Activated CD4-positive, alpha-beta T cell treated with anti-CD3 and anti-CD28 coated beads, Interleukin-2, amount 10 ng/mL, durations not matched to agents 24 days and 14 days (primary cell): ENCODE data around the gene ATXN7L1. TPM values are rescaled to one million over a fixed set of nuclear protein-coding genes. Genes with fewer than 3 reads are reported as not detected.
A peak's percentile ranks its signal among the peaks of the same experiment; 100 is the strongest.
"Not testable (repeated sequence)": the region's sequence is repeated elsewhere in the genome, so short reads cannot be mapped to it uniquely, and the experiment has no call there.

ENCODE experiments used
- DNase-seq: peaks from one replicate; pipeline ENCODE4 v3.0.0; 2022
- H3K27ac Mint-ChIP-seq: one replicate; pipeline ENCODE4 v1.8.0; 2022; ENCODE audit warnings: mild to moderate bottlenecking, mixed read lengths
- H3K27me3 Mint-ChIP-seq: one replicate; pipeline ENCODE4 v1.8.0; 2022; ENCODE audit warnings: mixed read lengths
- H3K36me3 Mint-ChIP-seq: one replicate; pipeline ENCODE4 v1.8.0; 2022; ENCODE audit warnings: low read depth, mild to moderate bottlenecking, mixed read lengths
- H3K4me1 Mint-ChIP-seq: one replicate; pipeline ENCODE4 v1.8.0; 2021; ENCODE audit warnings: mixed read lengths
- H3K4me3 Mint-ChIP-seq: one replicate; pipeline ENCODE4 v1.8.0; 2022; ENCODE audit warnings: mild to moderate bottlenecking, moderate library complexity, mixed read lengths
- H3K9me3 Mint-ChIP-seq: one replicate; pipeline ENCODE4 v1.8.0; 2021; ENCODE audit warnings: mixed read lengths
- intact Hi-C: fragments of 100-400 bp; cut with micrococcal nuclease; formaldehyde crosslinking; loops from one replicate; pipeline ENCODE4 v1.15.1; 2023
- total RNA-seq: library from RNA; stranded (reverse); gene quantifications from 2 replicates; pipeline ENCODE4 v1.2.3, GENCODE V29; 2022

ATXN7L1 gene
- total RNA-seq, 1 donor from 2014 or later, result 8.5 TPM

DNA sequence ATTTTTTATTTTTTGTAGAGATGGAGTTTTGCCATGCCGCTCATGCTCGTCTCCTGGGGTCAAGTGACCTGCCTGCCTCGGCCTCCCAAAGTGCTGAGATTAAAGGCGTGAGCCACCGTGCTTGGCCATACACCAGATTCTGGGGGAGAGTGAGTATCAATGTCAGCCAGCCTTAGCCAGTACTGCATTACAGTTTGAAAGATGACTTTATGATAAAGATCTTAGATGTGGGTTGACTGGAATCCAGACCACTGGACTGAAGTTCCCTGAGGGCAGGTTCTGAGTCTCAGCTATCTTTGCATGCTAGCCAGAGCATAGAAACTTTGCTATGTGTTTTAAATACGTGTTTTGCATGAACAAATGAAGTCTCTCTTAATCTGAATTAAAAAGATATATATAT is 177.9 kb downstream of the ATXN7L1 start:
- intact Hi-C loops, result no loop called here
- Mint-ChIP-seq H3K9me3 (no peaks in the 10 kb centered on the region), H3K4me3 (no peak overlapping the region), H3K27ac (no peak overlapping the region), H3K27me3 (no peaks in the 10 kb centered on the region), H3K36me3 (no peaks in the 10 kb centered on the region), H3K4me1 (peaks cover 6% of the 10 kb centered on the region)
- no peak for DNase-seq

DNA sequence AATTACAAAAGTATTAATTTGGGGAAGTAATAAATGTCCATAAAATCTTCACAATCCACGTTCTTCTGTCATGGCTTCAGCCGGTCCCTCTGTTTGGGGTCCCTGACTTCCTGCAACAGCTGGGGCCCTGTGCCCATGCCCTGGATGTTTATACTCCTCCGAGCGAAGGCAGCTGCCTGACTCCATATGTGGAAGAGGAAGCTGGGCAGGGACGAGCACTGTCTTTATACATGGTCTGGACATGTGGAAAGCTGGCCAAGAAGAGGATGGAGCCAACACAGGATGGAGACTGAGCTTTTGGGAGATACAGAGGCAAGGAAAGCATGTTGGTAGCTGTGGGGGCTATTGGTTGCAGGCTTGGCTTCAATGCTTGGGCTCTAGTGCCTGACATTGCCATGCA is 178.6 kb downstream of the ATXN7L1 start:
- no peak overlapping the region for H3K4me3 Mint-ChIP-seq
- no peaks in the 10 kb centered on the region for H3K36me3 Mint-ChIP-seq
- no peaks in the 10 kb centered on the region for H3K9me3 Mint-ChIP-seq
- no peak for DNase-seq
- no peak overlapping the region for H3K27ac Mint-ChIP-seq
- peaks cover 14% of the 10 kb centered on the region for H3K4me1 Mint-ChIP-seq
- intact Hi-C loops, result no loop called here
- no peaks in the 10 kb centered on the region for H3K27me3 Mint-ChIP-seq

DNA sequence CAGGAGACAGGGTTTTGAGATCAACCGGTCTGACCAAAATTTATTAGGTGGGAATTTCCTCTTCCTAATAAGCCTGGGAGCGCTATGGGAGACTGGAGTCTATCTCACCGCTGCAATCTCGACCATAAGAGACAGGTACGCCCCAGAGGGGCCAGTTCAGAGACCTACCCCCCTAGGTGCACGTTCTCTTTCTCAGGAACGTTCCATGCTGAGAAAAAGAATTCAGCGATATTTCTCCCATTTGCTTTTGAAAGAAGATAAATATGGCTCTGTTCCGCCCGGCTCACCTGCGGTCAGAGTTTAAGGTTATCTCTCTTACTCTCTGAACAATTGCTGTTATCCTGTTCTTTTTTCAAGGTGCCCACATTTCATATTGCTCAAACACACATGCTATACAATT is 179.2 kb downstream of the ATXN7L1 start:
- intact Hi-C loops, H3K4me3 Mint-ChIP-seq, H3K27ac Mint-ChIP-seq, DNase-seq, H3K9me3 Mint-ChIP-seq, H3K27me3 Mint-ChIP-seq, H3K36me3 Mint-ChIP-seq: not testable (repeated sequence)
- peaks cover 16% of the 10 kb centered on the region for H3K4me1 Mint-ChIP-seq

DNA sequence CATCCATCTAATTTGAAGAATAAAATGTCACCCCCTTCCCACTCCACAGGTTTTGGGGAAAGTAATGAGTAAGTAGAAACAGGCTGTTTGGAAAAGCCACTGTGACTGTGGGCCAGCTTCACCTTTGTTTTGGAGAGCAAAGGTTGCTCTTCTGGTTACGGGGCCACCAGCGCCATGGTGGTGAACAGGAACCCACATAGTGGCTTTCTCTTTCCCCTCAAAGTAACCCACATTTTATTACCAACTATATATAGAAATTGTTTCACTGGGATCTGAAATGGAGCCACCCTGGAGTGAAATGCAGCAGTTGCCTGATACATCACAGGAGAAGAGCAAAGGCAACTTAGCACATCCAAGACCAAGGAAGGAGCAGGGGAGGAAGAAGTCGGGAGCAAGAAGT is 182.8 kb downstream of the ATXN7L1 start:
- no peak overlapping the region for H3K4me3 Mint-ChIP-seq
- H3K36me3 Mint-ChIP-seq, result no peaks in the 10 kb centered on the region
- H3K27ac Mint-ChIP-seq, result peak overlapping the region; percentile 7
- H3K9me3 Mint-ChIP-seq, result no peaks in the 10 kb centered on the region
- peaks cover 34% of the 10 kb centered on the region for H3K4me1 Mint-ChIP-seq
- DNase-seq, result no peak
- no peaks in the 10 kb centered on the region for H3K27me3 Mint-ChIP-seq
- intact Hi-C loops, result no loop called here

DNA sequence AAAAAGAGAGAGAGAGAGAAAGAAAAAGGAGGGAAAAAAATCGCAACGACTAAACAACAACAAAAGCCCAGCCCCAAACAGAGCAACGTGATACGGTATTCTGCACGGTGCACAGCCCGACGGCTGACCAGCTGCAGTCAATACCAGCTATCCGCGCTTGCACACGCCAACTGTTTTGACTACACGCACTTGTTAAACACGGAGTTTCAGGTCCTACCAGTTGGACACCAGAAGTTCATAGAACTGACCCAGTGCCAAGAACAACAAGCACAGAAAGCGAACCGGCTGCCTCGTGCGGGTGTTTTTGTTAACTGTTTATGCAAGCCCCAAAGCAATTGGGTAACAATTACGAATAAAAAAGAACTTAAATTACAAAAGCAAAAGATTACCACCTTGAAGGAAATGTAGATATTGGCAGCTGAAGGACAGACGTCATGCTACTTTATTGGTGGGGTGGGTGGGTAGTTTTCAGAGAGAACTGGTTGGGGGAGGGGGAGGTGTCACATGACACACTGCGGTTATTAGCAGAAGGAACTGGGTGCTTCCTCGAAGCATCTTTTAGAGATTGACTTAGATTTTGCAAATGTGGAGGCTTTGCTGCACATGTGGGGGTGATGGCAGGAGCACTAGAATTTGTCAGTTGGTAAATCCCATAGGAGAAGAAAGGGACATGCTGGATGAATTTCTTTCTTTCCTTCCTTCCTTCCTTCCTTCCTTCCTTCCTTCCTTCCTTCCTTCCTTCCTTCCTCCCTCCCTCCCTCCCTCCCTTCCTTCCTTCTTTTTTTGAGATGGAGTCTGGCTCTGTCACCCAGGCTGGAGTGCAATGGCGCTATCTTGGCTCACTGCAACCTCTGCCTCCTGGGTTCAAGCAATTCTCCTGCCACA is 184.5 kb downstream of the ATXN7L1 start:
- H3K36me3 Mint-ChIP-seq, result no peaks in the 10 kb centered on the region
- H3K4me1 Mint-ChIP-seq, result peaks cover 34% of the 10 kb centered on the region
- peak; percentile 82 for DNase-seq
- intact Hi-C loops, result loop anchor here (1.0 kb wide), 2 partner anchors 14 to 117 kb away; no protein-coding TSS in a partner anchor
- peak overlapping the region; percentile 88 for H3K27ac Mint-ChIP-seq
- no peaks in the 10 kb centered on the region for H3K9me3 Mint-ChIP-seq
- H3K4me3 Mint-ChIP-seq, result peak overlapping the region; percentile 87
- no peaks in the 10 kb centered on the region for H3K27me3 Mint-ChIP-seq

DNA sequence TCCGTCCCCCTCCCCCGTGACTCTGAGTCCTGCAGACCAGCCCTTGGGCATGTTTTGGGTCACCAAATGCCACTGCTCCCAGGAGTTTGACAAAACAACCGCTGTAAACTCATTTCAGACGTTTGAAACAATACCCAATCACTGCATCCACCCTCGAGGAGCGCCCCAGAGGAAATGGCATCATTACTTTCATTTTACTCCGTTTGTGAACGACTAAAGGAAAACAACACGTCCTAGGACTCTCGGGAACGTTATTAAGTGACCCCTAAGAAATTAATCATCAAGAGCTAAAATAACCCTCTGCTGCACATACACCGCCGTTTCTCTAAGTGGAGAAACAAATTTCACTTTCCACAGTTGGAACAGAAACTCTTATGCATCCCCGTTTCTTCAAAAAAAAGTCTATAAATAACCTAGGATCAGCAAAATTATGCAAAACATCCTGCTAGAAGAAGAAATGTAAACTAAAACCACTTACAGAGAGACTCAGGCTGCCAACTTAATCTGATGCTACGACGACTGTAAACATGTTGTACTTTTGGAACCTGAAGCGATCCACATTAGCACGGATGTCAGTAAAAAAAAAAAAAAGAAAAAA is 185.2 kb downstream of the ATXN7L1 start:
- intact Hi-C loops, result loop anchor here (1.0 kb wide), 2 partner anchors 13 to 118 kb away; no protein-coding TSS in a partner anchor
- peak overlapping the region; percentile 88 for H3K27ac Mint-ChIP-seq
- no peaks in the 10 kb centered on the region for H3K36me3 Mint-ChIP-seq
- peak overlapping the region; percentile 87 for H3K4me3 Mint-ChIP-seq
- H3K9me3 Mint-ChIP-seq, result no peaks in the 10 kb centered on the region
- H3K27me3 Mint-ChIP-seq, result no peaks in the 10 kb centered on the region
- DNase-seq, result peak; percentile 85
- peaks cover 34% of the 10 kb centered on the region for H3K4me1 Mint-ChIP-seq

DNA sequence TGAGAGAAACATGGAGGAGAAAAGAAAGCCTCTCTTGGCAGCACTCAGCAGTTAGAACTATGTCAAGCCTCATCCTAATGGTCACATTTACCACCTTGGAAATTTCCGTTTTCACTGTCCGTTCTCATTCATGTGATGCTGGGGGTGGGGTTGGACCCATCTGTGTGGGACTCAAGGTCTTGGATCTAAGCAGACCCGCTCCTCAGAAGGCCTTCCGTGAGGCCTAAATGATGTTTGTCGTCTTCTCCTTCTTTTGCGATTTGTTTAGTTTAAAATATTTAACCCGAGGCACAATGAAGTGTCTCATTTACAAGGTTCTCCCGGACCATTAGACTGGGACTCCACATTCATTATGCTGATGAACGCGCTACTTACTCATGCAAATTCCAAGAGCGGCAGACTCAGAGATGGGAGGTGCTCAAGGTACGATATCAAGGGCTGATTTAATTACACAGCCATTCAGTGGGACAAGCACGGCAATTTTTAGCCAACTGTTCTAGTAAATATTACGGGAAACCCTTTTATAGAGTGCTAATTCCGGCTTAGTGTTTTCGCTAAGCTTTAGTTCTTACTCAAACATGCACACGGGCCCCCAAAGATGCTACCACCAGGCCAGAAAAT is 186.0 kb downstream of the ATXN7L1 start:
- no peaks in the 10 kb centered on the region for H3K27me3 Mint-ChIP-seq
- no peak for DNase-seq
- peak overlapping the region; percentile 87 for H3K4me3 Mint-ChIP-seq
- H3K36me3 Mint-ChIP-seq, result no peaks in the 10 kb centered on the region
- no peaks in the 10 kb centered on the region for H3K9me3 Mint-ChIP-seq
- H3K27ac Mint-ChIP-seq, result peak overlapping the region; percentile 88
- H3K4me1 Mint-ChIP-seq, result peaks cover 31% of the 10 kb centered on the region
- intact Hi-C loops, result no loop called here

DNA sequence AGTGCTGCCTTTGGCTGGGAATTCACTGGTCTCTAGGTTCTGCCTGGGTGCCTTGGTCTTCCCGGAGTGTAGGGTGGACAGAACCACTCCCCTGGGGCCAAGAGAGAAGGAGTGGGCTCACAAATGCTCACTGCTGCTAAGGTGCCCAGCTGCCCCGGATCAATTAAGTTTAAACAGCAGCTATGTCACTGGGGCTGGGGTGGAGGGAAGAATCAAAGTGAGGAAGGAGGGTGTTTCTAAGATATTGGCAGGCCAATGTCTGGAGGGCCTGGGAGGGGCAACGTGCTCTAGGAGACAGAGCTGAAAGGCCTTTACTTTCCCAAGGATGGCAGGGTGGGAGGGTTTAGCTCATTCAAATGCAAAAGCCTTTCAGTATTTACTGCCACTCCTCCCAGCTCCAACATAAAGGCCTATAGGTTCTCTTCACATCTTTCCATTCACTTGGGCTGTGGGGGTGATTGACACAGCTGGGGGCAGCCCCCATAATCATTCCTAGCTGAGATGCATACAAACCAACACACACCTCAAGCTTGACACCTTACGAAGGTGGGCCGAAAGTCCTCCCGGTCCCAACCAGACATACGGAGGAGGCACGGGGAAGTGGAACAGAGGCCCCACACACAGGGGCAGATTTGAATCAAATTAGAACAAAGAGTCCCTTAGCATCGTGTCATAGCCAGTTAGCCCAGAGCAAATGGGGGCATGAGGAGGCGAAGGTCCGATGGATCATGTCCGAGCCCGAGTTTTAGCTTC is 187.2 kb downstream of the ATXN7L1 start:
- intact Hi-C loops, result no loop called here
- H3K4me3 Mint-ChIP-seq, result no peak overlapping the region
- H3K27ac Mint-ChIP-seq, result no peak overlapping the region
- H3K36me3 Mint-ChIP-seq, result no peaks in the 10 kb centered on the region
- no peaks in the 10 kb centered on the region for H3K9me3 Mint-ChIP-seq
- no peaks in the 10 kb centered on the region for H3K27me3 Mint-ChIP-seq
- no peak for DNase-seq
- H3K4me1 Mint-ChIP-seq, result peaks cover 31% of the 10 kb centered on the region

DNA sequence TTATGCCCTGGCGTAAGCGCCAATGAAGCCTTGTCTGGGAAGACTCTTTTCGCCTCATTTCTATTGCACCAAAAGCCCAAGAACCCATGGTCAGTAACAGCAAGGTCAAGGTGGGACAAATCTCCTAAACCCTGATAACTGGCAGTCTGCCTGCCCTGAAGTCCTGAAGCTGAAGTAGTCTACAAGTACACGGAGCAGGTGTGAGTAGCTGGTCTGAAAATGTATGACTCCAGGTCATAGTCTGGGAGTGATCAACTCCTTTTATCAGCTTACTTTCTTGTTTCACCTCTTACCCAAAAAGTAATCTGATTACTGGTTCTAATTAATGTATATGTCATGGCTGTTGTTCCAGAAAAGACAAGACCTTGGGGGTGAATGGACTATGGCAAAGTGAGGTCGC is 187.8 kb downstream of the ATXN7L1 start:
- intact Hi-C loops, result no loop called here
- Mint-ChIP-seq H3K4me1 (peaks cover 29% of the 10 kb centered on the region), H3K36me3 (no peaks in the 10 kb centered on the region), H3K4me3 (no peak overlapping the region), H3K27ac (no peak overlapping the region), H3K9me3 (no peaks in the 10 kb centered on the region), H3K27me3 (no peaks in the 10 kb centered on the region)
- no peak for DNase-seq

DNA sequence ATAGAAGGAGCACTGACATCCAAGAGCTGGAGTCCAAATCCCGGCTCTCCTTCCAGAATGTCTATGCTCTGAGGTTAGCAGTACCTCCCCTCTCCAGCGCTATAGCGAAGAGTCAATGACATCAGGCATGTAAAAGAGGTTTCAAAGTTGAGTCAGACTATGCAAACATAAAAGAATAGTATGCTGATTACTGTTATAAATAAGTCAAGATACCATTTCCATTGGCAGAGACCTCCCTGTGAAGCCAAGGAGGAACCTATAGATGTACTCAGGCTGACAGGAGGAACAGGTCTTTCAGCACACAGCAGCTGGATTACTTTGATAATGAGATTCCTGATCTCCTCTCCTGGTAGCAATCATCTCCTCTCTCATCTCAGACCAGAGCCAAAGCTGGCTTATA is 191.2 kb downstream of the ATXN7L1 start:
- no peaks in the 10 kb centered on the region for H3K9me3 Mint-ChIP-seq
- peaks cover 2% of the 10 kb centered on the region for H3K27me3 Mint-ChIP-seq
- no peak overlapping the region for H3K27ac Mint-ChIP-seq
- no peaks in the 10 kb centered on the region for H3K36me3 Mint-ChIP-seq
- intact Hi-C loops, result no loop called here
- no peak for DNase-seq
- peaks cover 2% of the 10 kb centered on the region for H3K4me1 Mint-ChIP-seq
- no peak overlapping the region for H3K4me3 Mint-ChIP-seq

DNA sequence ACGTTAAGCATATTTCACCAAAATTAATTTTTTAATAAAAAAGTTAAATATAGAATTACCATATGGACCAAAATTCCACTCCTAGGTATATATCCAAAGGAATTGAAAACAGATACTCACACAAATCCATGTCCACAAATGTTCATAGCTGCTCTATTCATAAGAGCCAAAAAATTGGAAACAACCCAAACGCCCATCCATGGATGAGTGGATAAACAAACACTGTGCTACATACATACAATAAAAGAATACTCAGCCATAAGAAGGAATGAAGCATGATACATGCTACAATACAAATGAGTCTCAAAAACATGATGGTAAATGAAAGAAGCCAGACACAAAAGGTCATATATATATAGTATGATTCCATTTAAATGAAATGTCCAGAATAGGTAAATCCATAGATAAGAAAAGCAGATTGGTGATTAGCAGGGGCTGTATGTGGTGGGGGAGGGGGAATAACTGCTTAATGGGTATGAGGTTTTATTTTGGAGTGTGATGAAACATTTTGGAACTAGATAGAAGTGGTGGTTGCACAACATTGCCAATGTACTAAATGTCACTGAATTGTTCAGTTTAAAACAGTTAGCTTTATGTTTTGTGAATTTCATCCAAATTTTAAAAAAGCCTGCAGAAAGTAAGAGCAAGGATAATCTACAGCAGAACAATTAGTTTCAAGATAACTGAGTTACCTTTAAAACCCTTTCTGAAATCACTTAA is 193.9 kb downstream of the ATXN7L1 start:
- Mint-ChIP-seq H3K27ac (no peak overlapping the region), H3K36me3 (peaks cover 4% of the 10 kb centered on the region), H3K9me3 (no peaks in the 10 kb centered on the region), H3K4me1 (peaks cover 23% of the 10 kb centered on the region), H3K4me3 (no peak overlapping the region), H3K27me3 (peaks cover 2% of the 10 kb centered on the region)
- DNase-seq, result no peak
- intact Hi-C loops, result no loop called here

DNA sequence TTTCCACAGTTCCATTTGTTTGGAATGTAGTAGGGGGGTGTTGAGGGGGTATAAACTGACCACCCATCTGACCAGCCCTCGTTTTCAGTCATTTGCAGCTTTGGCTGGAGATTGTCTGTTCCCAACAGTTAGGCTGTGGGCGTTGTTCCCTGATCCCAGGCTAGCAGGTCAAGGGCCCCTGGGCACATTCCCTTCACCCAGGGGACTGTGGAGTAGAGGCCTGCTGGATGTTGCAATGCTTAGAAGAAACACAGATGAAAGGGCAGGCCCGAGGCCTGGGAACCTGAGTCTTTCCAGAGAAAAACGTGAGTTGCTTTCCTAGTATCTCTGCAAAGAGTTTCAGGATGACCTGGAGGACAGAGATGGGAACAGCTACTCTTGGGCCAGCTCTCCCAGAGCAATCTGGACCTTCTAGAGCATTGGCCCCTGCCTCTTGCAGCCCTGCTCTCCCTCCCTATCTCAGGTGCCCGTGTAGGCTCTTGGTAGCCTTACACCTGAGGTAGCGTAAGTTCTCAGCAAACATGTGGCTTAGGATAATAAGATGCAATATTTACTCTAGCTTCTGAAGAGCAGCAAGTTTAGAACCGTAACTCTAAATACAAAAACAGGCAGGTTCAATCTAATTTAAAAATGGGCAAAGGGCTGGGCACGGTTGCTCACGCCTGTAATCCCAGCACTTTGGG is 195.8 kb downstream of the ATXN7L1 start:
- intact Hi-C loops, result no loop called here
- DNase-seq, result no peak
- H3K9me3 Mint-ChIP-seq, result no peaks in the 10 kb centered on the region
- no peak overlapping the region for H3K27ac Mint-ChIP-seq
- peaks cover 38% of the 10 kb centered on the region for H3K4me1 Mint-ChIP-seq
- peaks cover 2% of the 10 kb centered on the region for H3K27me3 Mint-ChIP-seq
- H3K36me3 Mint-ChIP-seq, result peaks cover 4% of the 10 kb centered on the region
- no peak overlapping the region for H3K4me3 Mint-ChIP-seq
